ENCODE results near the gene LDLRAD4.

The LDLRAD4 gene

GRCh38 chr18:13539050-13539449 lies 320.5 kb downstream of the LDLRAD4 start:
- DNase-seq (ENCODE audit: low read depth) = no peak

- DNase-seq (ENCODE audit: low read depth) = no peak
These were observed 321.4 kb downstream of the LDLRAD4 start for GRCh38 chr18:13539843-13540476.

GRCh38 chr18:13540477-13541182 lies 322.1 kb downstream of the LDLRAD4 start:
- no peak for DNase-seq (ENCODE audit: low read depth)

GRCh38 chr18:13541621-13542519 lies 323.3 kb downstream of the LDLRAD4 start:
- no peak for DNase-seq (ENCODE audit: low read depth)

GRCh38 chr18:13542520-13542847 lies 323.9 kb downstream of the LDLRAD4 start:
- no peak for DNase-seq (ENCODE audit: low read depth)

GRCh38 chr18:13543144-13543543 lies 324.6 kb downstream of the LDLRAD4 start:
- no peak for DNase-seq (ENCODE audit: low read depth)

GRCh38 chr18:13543811-13544732 lies 325.5 kb downstream of the LDLRAD4 start:
- no peak for DNase-seq (ENCODE audit: low read depth)

GRCh38 chr18:13544953-13545352 lies 326.4 kb downstream of the LDLRAD4 start:
- DNase-seq (ENCODE audit: low read depth) = no peak

- no peak for DNase-seq (ENCODE audit: low read depth)
These were observed 327.0 kb downstream of the LDLRAD4 start for GRCh38 chr18:13545514-13545913.

GRCh38 chr18:13545955-13546354 lies 327.4 kb downstream of the LDLRAD4 start:
- no peak for DNase-seq (ENCODE audit: low read depth)

- no peak for DNase-seq (ENCODE audit: low read depth)
These were observed 328.1 kb downstream of the LDLRAD4 start for GRCh38 chr18:13546638-13547037.

GRCh38 chr18:13547347-13547746 lies 328.8 kb downstream of the LDLRAD4 start:
- no peak for DNase-seq (ENCODE audit: low read depth)

GRCh38 chr18:13548106-13548819 lies 329.7 kb downstream of the LDLRAD4 start:
- DNase-seq (ENCODE audit: low read depth) = no peak

GRCh38 chr18:13548966-13549879 lies 330.7 kb downstream of the LDLRAD4 start:
- DNase-seq (ENCODE audit: low read depth) = no peak

GRCh38 chr18:13549880-13550232 lies 331.3 kb downstream of the LDLRAD4 start:
- no peak for DNase-seq (ENCODE audit: low read depth)

GRCh38 chr18:13550418-13551304 lies 332.1 kb downstream of the LDLRAD4 start:
- no peak for DNase-seq (ENCODE audit: low read depth)

- no peak for DNase-seq (ENCODE audit: low read depth)
These were observed 332.7 kb downstream of the LDLRAD4 start for GRCh38 chr18:13551305-13551603.

GRCh38 chr18:13551841-13552733 lies 333.5 kb downstream of the LDLRAD4 start:
- DNase-seq (ENCODE audit: low read depth) = no peak
